ENCODE data around the gene KCNIP4.

KCNIP4 gene

GRCh38 chr4:21695141-21695540 is 253.4 kb downstream of the KCNIP4 start:
- in situ Hi-C loops (cut with MboI; ENCODE audit: low sequenced_read_pairs, unreplicated experiment) = no loop called here
- DNase-seq (ENCODE audit: low spot score) = no peak
- TF ChIP-seq CTCF (IDR thresholded peaks at IDR 0.05; ENCODE audit: borderline replicate concordance, control extremely low read depth, extremely low read depth, insufficient read depth, missing control alignments) = no peak

GRCh38 chr4:21692241-21692640 is 256.3 kb downstream of the KCNIP4 start:
- no peak for TF ChIP-seq CTCF (IDR thresholded peaks at IDR 0.05; ENCODE audit: borderline replicate concordance, control extremely low read depth, extremely low read depth, insufficient read depth, missing control alignments)
- DNase-seq (ENCODE audit: low spot score) = no peak
- in situ Hi-C loops (cut with MboI; ENCODE audit: low sequenced_read_pairs, unreplicated experiment) = no loop called here

GRCh38 chr4:21688596-21689265 is 259.8 kb downstream of the KCNIP4 start:
- DNase-seq (ENCODE audit: low spot score) = no peak
- in situ Hi-C loops (cut with MboI; ENCODE audit: low sequenced_read_pairs, unreplicated experiment) = no loop called here
- TF ChIP-seq CTCF (IDR thresholded peaks at IDR 0.05; ENCODE audit: borderline replicate concordance, control extremely low read depth, extremely low read depth, insufficient read depth, missing control alignments) = no peak

GRCh38 chr4:21685911-21686310 is 262.7 kb downstream of the KCNIP4 start:
- no peak for DNase-seq (ENCODE audit: low spot score)
- in situ Hi-C loops (cut with MboI; ENCODE audit: low sequenced_read_pairs, unreplicated experiment) = no loop called here
- TF ChIP-seq CTCF (IDR thresholded peaks at IDR 0.05; ENCODE audit: borderline replicate concordance, control extremely low read depth, extremely low read depth, insufficient read depth, missing control alignments) = no peak

- in situ Hi-C loops (cut with MboI; ENCODE audit: low sequenced_read_pairs, unreplicated experiment) = no loop called here
- no peak for TF ChIP-seq CTCF (IDR thresholded peaks at IDR 0.05; ENCODE audit: borderline replicate concordance, control extremely low read depth, extremely low read depth, insufficient read depth, missing control alignments)
- no peak for DNase-seq (ENCODE audit: low spot score)
Measured at GRCh38 chr4:21680326-21680898, 268.2 kb downstream of the KCNIP4 start.

GRCh38 chr4:21678711-21679110 is 269.9 kb downstream of the KCNIP4 start:
- TF ChIP-seq CTCF (IDR thresholded peaks at IDR 0.05; ENCODE audit: borderline replicate concordance, control extremely low read depth, extremely low read depth, insufficient read depth, missing control alignments) = no peak
- DNase-seq (ENCODE audit: low spot score) = no peak
- in situ Hi-C loops (cut with MboI; ENCODE audit: low sequenced_read_pairs, unreplicated experiment) = no loop called here
